HG02938 (cell line): Measurements from ENCODE around the gene RBBP8NL.
A peak's percentile ranks its signal among the peaks of the same experiment; 100 is the strongest.

ENCODE experiments used
- ATAC-seq: cut with Tn5 transposase; IDR thresholded peaks from one replicate; pipeline ENCODE4 v1.9.1; 2021; ENCODE audit warnings: mild to moderate bottlenecking, moderate library complexity; ENCODE audit not compliant: unreplicated experiment

Gene RBBP8NL

DNA sequence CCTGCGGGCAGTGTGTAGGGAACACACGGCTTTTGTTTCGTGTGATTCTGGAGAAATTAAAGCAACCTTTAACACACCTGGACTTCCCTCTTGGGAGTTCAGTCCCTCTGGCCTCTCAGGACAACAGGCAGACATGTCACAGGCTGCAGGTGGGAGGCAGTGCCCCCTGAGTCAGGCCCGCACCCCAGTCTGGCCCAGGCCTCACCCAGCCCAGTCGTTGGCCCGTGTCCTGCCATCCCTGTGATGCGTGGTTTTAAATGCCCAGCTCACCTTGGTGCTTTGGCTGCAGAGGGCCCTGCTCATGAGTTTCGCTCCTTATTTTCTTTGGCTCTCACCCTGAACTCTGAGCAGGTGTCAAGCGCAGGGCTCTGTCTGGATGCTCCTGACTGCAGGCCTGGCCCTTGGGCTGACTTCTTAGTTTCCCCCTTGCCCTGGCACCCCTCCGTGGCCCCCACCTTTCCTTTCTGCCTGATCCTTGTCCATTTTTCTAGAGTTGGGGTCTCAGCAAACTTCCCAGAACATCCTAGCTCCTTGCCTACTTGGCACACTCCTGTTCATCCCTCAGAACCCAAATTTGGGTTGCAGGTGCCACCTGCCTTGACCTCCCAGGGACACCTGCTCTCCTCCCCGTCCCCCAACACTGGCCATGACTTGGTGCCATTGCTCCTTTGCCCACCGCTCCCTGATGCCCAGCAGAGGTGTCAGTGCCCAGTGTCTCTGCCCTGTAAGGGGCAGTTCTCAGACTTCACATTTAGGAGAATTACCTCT, 18.1 kb downstream of the RBBP8NL start:
- ATAC-seq = no peak

DNA sequence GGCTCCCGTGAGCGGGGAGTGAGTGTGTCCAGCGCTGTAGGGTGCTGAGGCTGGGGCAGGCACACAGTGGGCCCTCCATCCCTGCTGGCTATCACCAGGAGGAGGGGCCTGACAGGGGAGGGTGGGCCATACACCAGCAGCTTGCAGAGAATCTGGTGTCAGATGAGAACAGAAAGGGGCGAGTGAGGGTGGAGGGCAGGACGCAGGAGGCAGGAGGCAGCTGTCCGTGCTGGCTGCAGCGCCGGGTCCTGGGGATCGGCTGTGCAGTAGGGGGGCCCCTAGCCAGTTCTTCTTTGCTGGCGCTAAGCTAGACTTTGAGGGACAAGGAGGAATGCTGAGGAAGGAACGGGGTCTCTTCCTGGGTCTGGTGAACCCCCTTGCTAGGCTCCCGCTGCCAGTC, 18.7 kb downstream of the RBBP8NL start:
- ATAC-seq = no peak

DNA sequence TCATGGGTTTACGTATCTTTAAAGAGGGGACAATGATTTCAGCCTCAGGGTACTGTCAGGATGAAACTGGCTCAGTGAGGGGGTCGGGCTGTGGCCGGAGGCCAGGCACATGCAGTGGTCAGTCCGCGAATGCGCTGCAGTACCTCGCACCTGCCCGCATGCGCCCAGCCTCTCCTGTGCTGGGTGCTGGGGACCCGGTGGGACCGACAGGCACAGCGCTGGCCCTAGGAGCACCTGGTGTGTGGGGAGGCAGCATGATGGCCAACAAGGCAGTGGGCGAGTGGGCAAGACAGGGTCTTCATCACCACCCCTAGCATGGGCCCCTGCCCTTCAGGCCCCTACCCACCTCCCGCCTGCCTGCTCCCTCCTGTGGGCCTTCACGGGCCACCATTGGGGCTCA, 19.3 kb downstream of the RBBP8NL start:
- ATAC-seq = no peak

DNA sequence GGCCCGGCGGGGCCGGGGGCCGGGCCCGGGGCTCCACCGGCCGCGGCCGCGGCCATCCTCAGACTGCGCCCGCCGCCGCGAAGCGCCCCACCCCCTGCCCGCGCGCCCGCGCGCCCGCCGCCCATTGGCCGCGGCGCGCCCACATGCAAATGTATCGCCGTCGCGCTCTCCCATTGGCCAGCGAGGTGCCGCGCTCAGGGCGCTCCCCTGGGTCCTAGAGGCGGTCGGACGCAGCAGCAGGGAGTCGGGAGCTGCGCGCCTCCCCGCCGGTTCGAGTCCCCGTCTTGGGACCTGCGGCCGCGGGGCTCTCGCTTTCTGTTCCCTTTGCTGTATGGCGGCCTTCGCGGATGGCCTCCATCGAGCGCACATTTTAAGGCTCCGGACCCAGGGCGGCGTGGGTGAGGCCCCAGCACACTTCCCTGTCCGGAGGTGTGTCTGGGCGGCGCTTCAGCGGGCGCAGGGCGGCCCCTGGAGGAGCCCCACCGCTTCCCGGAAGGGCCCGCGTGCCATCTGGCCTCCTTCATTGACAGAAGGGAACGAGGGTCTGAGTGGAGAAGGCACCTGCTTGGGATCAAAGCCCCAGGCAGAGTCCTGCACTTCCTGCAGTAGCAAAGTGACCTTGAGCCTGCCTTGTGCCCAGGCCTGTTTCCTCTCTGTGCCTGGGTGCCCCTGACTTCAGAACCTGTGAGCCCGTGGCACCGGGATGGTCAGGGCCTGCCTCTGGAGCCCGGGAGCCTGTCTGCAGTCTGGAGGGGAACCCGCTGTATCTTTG, 19.9 kb downstream of the RBBP8NL start, which contains the start of gene CABLES2:
Gene CABLES2 (minus strand): TSS at position 65 of the 772 bp plus-strand sequence. CDS start 9 bp downstream, at position 56.
- peak; percentile 83 for ATAC-seq

DNA sequence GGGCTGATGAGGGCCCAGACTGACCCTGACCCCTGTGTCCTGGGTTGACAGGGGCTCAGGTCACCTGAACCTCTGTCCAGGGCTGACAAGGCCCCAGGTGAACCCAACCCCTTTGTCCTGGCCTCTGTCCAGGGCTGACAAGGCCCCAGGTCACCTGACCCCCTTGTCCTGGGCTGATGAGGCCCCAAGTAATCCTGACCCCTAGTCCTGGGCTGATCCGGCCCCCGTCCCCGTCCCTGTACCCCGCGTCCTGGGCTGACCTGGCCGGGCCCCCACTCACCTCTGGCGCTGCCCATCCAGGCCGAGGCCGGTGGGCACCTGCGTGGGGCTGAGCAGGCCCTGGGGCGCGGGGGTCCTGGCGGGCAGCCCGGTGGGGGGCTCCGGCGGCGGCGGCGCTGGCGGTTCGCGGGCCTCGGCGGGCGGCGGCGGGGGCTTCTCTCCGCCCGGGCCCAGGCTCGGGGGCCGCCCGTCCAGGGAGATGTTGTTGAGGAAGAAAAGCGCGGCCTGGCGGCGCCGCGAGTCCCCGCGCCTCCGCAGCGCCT, 20.6 kb downstream of the RBBP8NL start:
- no peak for ATAC-seq

DNA sequence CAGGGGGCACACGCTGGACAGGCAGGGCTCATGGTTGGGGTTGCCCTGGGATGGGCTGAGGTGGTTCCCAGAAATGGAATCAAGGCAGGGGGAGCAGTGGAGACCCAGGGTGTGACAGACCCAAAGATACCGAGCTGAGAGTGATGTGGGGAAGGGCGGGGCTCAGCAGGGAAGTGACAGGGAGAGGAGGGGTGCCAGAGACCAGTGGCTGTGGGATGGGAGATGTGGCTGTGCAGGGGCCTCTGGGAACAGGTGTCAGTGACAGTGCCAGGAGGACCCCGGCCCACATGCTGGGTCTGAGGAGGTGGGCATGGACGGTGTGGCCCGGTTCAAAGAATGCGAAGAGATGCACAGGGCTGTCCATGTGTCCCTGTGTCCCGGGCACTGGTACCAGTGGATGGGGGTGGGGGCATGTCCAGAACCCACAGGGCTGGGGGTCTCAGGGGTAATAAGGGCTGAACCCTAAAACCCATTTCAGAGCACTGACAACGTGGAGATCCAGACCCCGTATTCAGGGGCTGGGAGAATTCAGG, 21.3 kb downstream of the RBBP8NL start:
- ATAC-seq = no peak

DNA sequence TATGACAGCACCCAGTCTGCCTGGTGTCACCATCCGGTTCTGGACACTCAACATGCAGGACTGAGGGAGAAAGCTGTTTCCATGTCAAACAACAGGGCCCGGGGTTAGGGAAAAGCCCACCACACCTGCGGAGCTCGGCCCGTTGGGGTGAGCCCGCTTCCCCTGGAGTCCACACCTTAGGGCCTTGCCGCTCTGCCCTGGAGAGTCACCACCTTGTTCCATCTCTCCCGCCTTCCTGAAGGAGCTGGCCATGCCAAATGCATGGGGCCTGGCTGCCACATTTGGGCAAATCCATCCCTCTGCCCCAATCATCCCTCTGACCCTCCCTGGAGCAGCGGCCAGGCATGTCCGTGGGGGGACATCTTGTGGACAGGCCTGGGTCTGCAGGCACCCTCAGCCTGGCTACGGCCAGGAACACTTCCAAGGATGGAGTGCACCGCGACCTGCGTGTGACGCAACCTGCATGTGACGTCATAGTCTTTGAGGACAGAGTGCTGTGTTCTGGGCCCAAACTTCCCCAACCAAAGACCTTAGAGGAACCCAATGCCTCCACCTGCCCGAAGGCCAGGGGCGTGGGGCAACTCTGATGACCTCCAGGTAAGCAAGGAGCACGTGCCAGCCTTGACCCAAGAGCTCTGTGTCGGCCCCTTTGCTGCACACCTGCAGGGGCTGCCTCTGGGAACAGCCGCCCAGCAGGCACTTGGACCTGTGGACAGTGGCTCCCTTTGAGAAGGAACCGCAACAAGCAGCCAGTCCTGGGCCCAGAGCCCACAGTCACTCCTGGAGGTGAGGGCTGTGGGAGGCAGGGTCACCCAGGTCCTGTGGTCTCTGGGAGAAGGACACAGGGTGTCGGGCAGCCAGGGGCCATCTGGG, 22.0 kb downstream of the RBBP8NL start:
- no peak for ATAC-seq

DNA sequence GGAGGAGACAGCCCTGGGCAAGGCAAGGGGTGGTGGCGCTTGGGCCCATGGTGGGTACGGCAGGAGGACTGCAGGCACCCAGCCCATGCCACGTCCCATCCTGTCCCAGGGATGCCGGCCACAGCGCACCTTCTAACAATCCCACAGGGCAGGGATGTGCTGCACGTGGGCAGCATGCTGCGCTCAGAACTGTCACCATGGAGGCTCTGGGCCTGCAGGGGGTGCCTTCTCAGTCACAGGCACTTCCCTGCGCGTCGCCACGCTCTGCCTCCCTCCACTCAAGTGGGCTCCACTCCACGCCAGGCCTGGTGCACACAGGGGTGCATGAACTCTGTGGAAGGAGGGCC, 22.6 kb downstream of the RBBP8NL start:
- no peak for ATAC-seq

DNA sequence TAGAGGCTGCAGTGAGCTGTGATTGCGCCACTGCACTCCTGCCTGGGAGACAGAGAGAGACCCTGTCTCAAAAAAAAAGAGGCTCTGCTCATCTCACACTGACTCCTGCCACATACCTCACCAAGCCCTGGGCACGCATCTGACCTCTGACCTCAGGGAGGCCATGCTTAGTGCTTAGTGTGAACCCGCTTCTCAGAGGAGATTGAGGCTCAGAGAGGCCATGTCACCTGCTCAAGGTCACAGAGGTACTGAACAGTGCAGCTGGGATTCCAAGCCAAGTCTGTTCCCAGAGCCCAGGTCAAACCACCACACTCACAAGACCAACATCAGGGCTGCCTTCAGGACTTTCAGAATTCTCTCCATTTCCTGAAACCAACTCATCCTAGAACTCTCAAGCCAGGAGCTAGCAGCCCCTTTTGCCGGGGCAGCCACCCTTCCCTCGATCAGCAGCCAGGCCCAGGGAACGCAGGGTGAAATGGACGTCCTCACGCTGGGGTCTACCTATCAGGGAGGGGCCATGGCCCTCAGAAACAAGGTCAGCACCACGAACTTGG, 23.1 kb downstream of the RBBP8NL start:
- ATAC-seq = no peak

DNA sequence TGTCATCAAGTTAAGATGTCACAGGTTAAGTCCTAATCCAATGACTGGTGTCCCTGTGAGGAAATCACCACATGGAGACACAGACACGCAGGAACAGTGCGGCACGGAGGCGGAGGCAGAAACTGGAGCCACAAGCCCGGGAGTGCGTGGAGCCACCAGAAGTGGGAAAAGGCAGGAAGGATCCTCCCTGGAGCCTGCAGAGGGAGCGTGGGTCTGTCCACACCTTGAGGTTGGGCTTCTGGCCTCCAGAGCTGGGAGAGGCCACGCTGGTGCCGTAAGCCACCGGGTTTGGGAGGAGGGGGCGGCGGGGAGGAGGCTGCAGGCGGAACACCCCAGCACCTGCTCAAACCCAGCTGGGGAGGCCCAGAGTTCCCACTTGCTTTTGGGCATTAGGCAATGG, 24.0 kb downstream of the RBBP8NL start:
- ATAC-seq = no peak

DNA sequence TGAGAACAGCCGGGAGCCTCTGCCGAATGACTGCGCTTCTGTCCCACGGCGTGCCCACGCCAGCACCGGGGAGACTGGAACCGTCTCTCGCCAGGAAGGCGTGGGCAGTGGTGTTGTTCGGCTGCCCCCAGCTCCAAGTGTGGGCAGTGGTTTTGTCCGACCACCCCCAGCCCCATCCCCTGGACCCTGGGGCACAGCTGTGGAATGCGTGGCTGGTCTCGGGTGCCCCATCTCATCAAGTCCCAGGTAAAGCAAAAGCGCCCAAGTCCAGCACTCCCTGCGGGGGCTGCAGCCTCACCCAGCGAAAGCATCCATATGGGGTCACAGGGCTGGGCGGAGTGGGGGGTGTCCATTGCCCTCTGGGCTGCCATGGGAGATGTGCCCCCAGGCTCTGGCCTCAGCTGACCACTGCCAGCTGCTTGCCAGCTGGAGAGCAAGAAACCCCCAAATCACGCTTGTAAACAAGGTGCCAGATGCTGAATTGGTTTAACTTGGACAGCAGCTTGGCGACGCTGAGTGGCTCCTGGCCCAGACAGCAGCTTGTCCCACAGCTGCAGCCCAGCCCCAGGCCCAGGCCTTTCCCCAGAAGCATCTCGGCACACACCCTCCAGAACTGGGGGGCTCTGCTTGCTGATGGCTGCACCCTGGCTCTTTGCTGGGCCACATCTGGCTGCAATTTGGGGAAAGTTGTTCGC, 24.7 kb downstream of the RBBP8NL start:
- no peak for ATAC-seq

DNA sequence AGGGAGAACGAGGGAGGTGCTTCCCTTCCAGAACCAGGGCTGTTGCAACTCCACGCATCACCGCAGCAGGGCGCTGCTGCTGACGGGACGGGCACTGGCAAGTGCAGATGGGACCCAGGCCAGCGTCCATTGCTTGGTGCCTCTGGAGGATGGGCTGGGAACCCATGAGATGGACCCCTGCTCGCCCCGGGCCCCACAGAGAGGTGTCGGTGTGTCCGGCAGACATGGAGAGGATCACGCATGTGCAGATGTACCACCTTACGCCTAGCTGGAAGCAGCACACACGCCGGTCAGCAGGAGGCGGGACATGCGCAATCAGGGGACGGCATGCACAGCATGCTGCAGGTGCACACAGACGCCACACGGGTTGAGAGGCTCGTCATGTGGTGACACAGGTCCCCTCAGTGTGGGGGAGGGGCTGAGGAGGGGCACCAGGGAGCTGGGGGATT, 26.0 kb downstream of the RBBP8NL start:
- no peak for ATAC-seq

DNA sequence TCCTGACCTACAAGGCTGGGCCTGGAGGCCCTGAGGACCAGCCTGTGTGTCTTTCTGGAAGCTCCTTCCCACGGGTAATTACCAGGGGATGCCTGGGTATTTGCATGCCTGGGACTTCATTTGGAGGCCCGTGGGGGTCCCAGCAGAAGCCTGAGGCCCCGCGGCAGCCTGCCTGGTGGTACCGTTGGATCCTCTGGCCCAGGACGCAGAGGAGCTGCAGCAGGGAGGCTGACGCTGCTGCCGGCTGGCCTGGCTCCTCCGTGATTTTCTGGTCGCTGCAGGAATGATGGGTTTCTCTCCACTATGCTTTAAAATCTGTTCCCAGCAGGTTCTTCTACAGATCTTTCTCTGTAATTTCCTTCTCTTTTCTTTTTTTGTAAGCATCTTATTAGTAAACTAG, 26.8 kb downstream of the RBBP8NL start:
- ATAC-seq = no peak

DNA sequence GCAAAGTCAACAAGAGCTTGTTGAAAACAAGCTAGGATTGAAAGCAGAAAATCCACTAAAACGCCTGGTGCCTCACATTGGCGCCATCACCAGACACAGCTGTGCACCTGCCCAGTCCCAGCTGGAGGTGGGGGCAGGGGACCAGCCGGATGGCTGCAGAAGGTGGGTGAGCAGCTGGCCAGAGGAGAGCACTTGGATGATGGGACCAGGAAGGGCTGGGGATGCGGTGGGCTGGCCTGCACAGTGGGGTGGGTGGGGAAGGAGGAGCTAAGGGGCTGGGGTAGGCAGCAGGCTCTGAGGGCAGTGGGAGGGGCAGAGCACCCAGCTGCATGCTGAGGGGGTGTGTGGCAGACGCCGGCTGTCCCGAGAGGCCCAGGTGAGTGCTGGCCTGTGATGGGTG, 27.3 kb downstream of the RBBP8NL start:
- ATAC-seq = no peak

DNA sequence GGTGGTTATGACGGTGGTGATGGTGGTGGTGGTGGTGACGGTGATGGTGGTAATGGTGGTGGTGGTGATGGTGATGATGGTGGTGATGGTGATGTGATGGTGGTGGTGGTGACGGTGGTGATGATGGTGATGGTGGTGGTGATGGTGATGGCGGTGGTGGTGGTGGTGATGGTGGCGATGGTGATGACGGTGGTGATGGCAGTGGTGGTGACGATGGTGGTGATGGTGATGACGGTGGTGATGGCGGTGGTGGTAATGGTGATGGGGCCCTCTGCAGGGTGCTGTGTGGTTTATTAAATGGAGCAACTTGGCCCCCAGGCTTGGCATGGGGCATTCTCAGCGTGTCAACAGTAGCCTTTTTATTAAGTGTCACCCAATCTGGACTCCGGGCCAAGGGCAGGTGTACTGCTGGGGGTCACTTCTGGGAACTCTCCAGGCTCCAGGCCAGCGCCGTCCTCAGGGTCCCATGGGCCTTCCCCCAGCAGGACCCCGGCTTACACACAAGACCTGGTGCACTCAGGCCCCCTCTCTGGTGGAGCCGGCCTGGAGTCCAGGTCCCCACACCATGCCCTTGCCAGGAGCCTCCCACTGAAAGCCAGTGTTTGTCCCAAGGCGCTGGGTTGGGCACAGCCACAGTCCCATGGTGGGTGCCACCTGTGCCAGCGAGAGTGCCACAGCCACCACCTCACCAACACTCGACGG, 29.1 kb downstream of the RBBP8NL start:
- ATAC-seq = no peak

DNA sequence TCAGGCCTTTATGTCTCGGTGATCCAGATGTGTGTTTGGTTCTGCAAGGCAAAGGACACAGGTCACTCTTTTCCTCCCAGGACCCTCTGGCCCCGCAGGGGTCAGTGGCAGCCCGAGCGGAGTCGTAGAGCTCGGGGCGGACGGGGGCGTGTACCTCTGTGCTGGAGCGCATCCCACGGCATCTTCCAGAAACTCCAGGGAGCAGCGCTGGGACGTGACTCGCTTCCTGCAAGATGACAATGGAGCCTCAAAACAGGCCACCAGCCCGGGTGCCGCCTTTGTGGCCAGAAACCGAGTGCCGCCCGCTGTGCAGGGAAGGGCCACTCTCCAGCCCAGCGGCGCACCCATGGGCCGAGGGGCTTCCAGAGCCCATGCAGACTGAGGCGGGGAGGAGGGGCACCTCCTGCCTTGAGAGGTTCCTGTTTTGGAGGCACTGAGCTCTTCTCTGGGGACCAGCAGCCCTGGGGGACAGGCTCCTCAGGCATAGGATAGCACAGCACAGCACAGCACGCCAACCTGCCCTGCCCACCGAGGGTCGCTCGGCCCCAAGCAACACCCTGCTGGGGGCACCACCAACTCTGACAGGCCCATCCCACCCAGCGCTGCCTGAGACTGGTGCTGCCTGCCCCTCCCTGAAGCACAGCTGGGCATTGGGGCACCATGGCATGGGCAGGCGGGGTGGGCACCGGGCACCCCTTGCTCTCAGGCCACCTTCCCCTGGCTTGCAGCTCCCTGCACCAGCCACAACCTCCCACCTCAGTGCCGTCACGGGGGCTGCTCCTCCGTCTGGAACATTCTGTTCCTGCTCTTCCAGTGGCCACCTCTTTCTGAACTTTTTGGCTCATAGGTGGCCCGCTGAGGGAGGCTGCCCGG, 30.7 kb downstream of the RBBP8NL start:
- no peak for ATAC-seq

DNA sequence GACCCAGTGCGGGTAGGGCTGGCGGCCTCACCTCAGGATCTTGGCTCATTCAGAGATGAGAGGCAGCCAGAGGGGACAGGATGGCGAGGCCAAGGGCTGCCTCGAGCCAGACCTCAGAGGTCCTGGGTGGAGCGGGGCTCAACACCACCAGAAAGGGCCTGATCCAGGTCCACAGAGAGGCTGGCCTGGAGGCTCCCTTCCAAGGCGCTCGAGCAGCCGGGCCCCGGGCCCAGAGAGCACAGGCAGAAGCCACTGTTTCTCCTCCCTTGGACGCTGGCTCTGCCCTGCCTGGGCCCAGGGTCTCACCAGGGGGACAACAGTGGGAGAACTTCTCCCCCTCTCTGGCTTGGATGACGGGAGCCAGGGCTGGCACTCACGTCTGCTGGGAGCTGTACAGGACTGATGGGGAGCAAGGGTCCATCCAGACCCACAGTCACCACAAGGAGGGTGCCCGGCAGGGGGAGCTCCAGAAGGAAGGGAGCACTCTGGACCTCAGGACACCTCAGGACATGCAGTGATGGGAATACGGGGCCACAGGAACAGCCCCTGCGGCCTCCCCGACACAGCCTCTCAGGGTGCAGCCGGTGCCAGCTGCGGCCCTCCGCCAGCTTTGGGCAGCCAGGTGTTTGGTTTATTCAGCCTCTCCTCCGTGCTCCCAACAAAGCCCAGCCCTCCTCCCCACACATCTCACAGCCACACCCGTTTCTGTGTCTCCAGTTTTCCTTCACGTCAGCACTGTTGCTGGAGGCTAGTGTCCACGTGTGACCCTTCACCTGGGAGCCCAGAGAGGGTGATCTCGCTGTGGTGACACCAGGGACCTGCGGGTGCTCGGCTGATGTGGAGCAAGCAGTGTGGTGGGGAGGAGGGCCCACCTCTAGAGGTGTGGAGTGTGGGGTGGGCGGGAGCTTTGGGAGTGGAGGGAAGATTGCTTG, 31.8 kb downstream of the RBBP8NL start:
- ATAC-seq = no peak
